Hepatocyte (in vitro differentiated cells): ENCODE measurements around the gene TMCC1.

ENCODE experiments used
- EZH2 ChIP-seq: fragments of 200-600 bp; sonication (generic); IDR thresholded peaks from 2 replicates; pipeline ENCODE4 v1.6.1; 2016; ENCODE audit warnings: antibody characterized with exemption, mild to moderate bottlenecking, borderline replicate concordance
- TF ChIP-seq, protein P1 (sequence below): fragments of 200-600 bp; sonication (generic); IDR thresholded peaks from 2 replicates; pipeline ENCODE4 v1.5.1; 2016; ENCODE audit warnings: antibody characterized with exemption, mild to moderate bottlenecking; ENCODE audit not compliant: poor library complexity

DNA sequence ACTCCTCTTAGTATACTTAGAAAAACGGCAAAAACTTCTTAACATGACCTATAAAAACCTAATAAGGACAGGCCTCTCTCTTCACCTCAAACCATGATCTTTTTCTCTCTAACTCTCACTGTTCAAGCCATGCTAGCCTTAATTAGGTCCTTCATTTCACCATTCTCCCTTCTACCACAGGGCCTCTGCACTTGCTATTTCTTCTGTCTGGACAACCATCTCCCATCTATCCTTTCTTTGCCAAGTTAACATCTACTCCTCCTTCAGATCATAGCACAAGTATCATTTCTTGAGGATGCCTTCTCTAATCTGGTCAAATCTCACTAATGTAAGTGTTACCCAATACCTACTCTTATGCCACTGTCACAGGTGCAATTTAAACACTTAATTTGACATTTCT lies 39.1 kb downstream of the TMCC1 start:
- TF ChIP-seq, protein P1, sequence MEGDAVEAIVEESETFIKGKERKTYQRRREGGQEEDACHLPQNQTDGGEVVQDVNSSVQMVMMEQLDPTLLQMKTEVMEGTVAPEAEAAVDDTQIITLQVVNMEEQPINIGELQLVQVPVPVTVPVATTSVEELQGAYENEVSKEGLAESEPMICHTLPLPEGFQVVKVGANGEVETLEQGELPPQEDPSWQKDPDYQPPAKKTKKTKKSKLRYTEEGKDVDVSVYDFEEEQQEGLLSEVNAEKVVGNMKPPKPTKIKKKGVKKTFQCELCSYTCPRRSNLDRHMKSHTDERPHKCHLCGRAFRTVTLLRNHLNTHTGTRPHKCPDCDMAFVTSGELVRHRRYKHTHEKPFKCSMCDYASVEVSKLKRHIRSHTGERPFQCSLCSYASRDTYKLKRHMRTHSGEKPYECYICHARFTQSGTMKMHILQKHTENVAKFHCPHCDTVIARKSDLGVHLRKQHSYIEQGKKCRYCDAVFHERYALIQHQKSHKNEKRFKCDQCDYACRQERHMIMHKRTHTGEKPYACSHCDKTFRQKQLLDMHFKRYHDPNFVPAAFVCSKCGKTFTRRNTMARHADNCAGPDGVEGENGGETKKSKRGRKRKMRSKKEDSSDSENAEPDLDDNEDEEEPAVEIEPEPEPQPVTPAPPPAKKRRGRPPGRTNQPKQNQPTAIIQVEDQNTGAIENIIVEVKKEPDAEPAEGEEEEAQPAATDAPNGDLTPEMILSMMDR = no peak
- TF ChIP-seq EZH2 = no peak
